SU-DHL-6 (cell line): ENCODE results near the gene KRT37.
"Not testable (repeated sequence)": the region's sequence is repeated elsewhere in the genome, so short reads cannot be mapped to it uniquely, and the experiment has no call there.

Experiments used
- H2AFZ ChIP-seq: fragments of 200-600 bp; sonication (generic); 2 replicates; pipeline ENCODE4 v1.6.1; 2014; ENCODE audit warnings: low read depth, mild to moderate bottlenecking, moderate library complexity, mixed read lengths, antibody characterized with exemption, low read length; ENCODE audit not compliant: severe bottlenecking
- H3F3A ChIP-seq: fragments of 200-600 bp; shearing (Covaris generic); 2 replicates; pipeline ENCODE4 v1.6.0; 2016; ENCODE audit warnings: antibody characterized with exemption, mild to moderate bottlenecking; ENCODE audit not compliant: insufficient read depth
- H3K27ac ChIP-seq: fragments of 200-600 bp; sonication (generic); 2 replicates; pipeline ENCODE4 v1.5.1; 2016; ENCODE audit warnings: low read depth, mild to moderate bottlenecking, low read length, moderate library complexity, mixed read lengths
- H3K27me3 ChIP-seq: fragments of 200-600 bp; sonication (generic), shearing (Covaris generic); 2 replicates; pipeline ENCODE4 v1.6.0; 2014; ENCODE audit warnings: mild to moderate bottlenecking, low read length
- H3K36me3 ChIP-seq: fragments of 200-600 bp; sonication (generic); 2 replicates; pipeline ENCODE4 v1.6.1; 2014; ENCODE audit warnings: mild to moderate bottlenecking, low read length, mixed read lengths
- H3K4me2 ChIP-seq: fragments of 300-600, 200-600 bp; shearing (Covaris generic), sonication (generic); 2 replicates; pipeline ENCODE4 v1.6.0; 2014; ENCODE audit warnings: low read length, low read depth, mild to moderate bottlenecking; ENCODE audit not compliant: poor library complexity, severe bottlenecking
- H3K4me3 ChIP-seq: fragments of 200-600 bp; sonication (generic); 2 replicates; pipeline ENCODE4 v1.5.1; 2014; ENCODE audit warnings: antibody characterized with exemption, low read length, mild to moderate bottlenecking, mixed read lengths; ENCODE audit not compliant: insufficient read depth, poor library complexity, severe bottlenecking
- H3K79me2 ChIP-seq: fragments of 200-600 bp; sonication (generic); 2 replicates; pipeline ENCODE4 v1.6.1; 2014; ENCODE audit warnings: mild to moderate bottlenecking, low read length, moderate library complexity; ENCODE audit not compliant: insufficient read depth
- H3K9ac ChIP-seq: fragments of 200-600 bp; sonication (generic); 2 replicates; pipeline ENCODE4 v1.7.0; 2014; ENCODE audit warnings: mild to moderate bottlenecking, low read length
- H3K9me2 ChIP-seq: fragments of 200-600 bp; sonication (generic); replicated peaks from 2 replicates; pipeline ENCODE4 v1.6.1; 2014; ENCODE audit warnings: low read length; ENCODE audit not compliant: insufficient read depth
- H3K9me3 ChIP-seq: fragments of 200-600 bp; sonication (generic); 2 replicates; pipeline ENCODE4 v1.6.1; 2014; ENCODE audit warnings: low read length, mixed read lengths; ENCODE audit not compliant: insufficient read depth
- H4K20me1 ChIP-seq: fragments of 200-600 bp; sonication (generic); 2 replicates; pipeline ENCODE4 v1.6.1; 2014; ENCODE audit warnings: low read depth, mild to moderate bottlenecking, antibody characterized with exemption, low read length, moderate library complexity, mixed read lengths
- EZH2phosphoT487 ChIP-seq: fragments of 200-600 bp; sonication (generic), shearing (Covaris generic); conservative IDR thresholded peaks from 2 replicates; pipeline ENCODE4 v1.6.1; 2018; ENCODE audit warnings: mild to moderate bottlenecking, antibody characterized with exemption, low read length, moderate library complexity, mixed read lengths
- TF ChIP-seq, protein P1 (sequence below): fragments of 200-600 bp; sonication (generic); IDR thresholded peaks from one replicate; pipeline ENCODE4 v1.5.1; 2017; ENCODE audit warnings: antibody characterized with exemption, mild to moderate bottlenecking, low read length, moderate library complexity; ENCODE audit not compliant: insufficient read depth, poor library complexity, severe bottlenecking

Gene KRT37

GRCh38 chr17:41434005-41434404 lies 9.6 kb upstream of the KRT37 start:
- Histone ChIP-seq H3K27me3 (no peaks in the 10 kb centered on the region), H4K20me1 (no peaks in the 10 kb centered on the region), H3K9ac (no peak overlapping the region), H3K9me2 (no peaks in the 10 kb centered on the region), H3F3A (no peaks in the 10 kb centered on the region), H3K79me2 (no peaks in the 10 kb centered on the region), H3K4me3 (no peak overlapping the region), H3K36me3 (no peaks in the 10 kb centered on the region), H3K9me3 (no peaks in the 10 kb centered on the region), H2AFZ (no peak overlapping the region), H3K4me2 (no peak overlapping the region), H3K27ac (no peak overlapping the region)
- TF ChIP-seq EZH2phosphoT487, result no peak
- TF ChIP-seq, protein P1, sequence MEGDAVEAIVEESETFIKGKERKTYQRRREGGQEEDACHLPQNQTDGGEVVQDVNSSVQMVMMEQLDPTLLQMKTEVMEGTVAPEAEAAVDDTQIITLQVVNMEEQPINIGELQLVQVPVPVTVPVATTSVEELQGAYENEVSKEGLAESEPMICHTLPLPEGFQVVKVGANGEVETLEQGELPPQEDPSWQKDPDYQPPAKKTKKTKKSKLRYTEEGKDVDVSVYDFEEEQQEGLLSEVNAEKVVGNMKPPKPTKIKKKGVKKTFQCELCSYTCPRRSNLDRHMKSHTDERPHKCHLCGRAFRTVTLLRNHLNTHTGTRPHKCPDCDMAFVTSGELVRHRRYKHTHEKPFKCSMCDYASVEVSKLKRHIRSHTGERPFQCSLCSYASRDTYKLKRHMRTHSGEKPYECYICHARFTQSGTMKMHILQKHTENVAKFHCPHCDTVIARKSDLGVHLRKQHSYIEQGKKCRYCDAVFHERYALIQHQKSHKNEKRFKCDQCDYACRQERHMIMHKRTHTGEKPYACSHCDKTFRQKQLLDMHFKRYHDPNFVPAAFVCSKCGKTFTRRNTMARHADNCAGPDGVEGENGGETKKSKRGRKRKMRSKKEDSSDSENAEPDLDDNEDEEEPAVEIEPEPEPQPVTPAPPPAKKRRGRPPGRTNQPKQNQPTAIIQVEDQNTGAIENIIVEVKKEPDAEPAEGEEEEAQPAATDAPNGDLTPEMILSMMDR, result no peak

GRCh38 chr17:41433586-41433985 lies 9.2 kb upstream of the KRT37 start:
- Histone ChIP-seq H4K20me1 (no peaks in the 10 kb centered on the region), H3K9ac (no peak overlapping the region), H3K36me3 (no peaks in the 10 kb centered on the region), H3K79me2 (no peaks in the 10 kb centered on the region), H3K9me2 (no peaks in the 10 kb centered on the region), H3K4me2 (no peak overlapping the region), H3K27ac (no peak overlapping the region), H3F3A (no peaks in the 10 kb centered on the region), H3K9me3 (no peaks in the 10 kb centered on the region), H3K4me3 (no peak overlapping the region), H2AFZ (no peak overlapping the region), H3K27me3 (no peaks in the 10 kb centered on the region)
- TF ChIP-seq, protein P1, result no peak
- no peak for TF ChIP-seq EZH2phosphoT487

DNA sequence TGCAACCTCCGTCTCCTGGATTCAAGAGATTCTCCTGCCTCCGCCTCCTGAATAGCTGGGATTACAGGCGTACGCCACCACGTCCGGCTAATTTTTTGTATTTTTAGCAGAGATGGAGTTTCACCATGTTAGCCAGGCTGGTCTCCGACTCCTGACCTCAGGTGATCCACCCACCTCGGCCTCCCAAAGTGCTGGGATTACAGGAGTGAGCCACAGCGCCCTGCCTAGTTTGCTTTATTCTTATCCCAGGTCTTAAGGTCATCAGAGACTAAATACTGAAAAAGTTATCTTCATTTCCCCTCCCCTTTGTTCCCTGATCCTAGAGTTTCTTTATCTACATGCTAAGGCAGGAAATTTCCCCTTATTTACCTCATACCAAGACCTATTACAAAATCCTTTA lies 6.0 kb upstream of the KRT37 start:
- not testable (repeated sequence) for H2AFZ ChIP-seq, H3K79me2 ChIP-seq, H3K27ac ChIP-seq, H3K9ac ChIP-seq, H3F3A ChIP-seq, H4K20me1 ChIP-seq, H3K9me2 ChIP-seq, H3K27me3 ChIP-seq, H3K36me3 ChIP-seq, H3K4me3 ChIP-seq, H3K4me2 ChIP-seq, H3K9me3 ChIP-seq

DNA sequence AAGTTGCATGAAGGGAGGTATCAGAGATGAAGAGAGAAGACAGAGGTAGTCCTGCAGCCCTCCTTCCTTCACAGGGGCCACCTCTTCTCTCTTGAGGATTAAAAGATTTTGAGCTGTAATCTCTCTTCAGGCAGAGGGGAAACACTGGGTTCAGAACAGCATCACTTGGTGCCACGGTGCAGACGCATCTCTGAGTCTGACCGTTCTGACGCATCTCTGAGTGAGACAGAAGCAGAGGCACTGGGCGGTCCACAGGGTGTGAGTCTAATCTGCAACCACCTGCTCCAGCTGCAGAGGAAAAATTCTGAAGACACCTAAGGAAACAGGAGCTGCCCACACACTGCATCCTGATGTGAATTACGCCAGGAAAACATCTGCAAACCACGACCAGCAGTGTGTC lies 5.3 kb upstream of the KRT37 start:
- no peaks in the 10 kb centered on the region for H3K27me3 ChIP-seq
- TF ChIP-seq EZH2phosphoT487, result no peak
- TF ChIP-seq, protein P1, result no peak
- no peak overlapping the region for H3K9ac ChIP-seq
- H3K9me3 ChIP-seq, result no peaks in the 10 kb centered on the region
- no peaks in the 10 kb centered on the region for H3F3A ChIP-seq
- no peak overlapping the region for H3K27ac ChIP-seq
- no peak overlapping the region for H3K4me3 ChIP-seq
- H4K20me1 ChIP-seq, result no peaks in the 10 kb centered on the region
- no peaks in the 10 kb centered on the region for H3K36me3 ChIP-seq
- H3K79me2 ChIP-seq, result no peaks in the 10 kb centered on the region
- no peak overlapping the region for H2AFZ ChIP-seq
- no peaks in the 10 kb centered on the region for H3K9me2 ChIP-seq
- H3K4me2 ChIP-seq, result no peak overlapping the region
